Mucosa of rectum (tissue), 2 donors: ENCODE data around the gene GSAP.

ENCODE experiments used
- H3K27ac ChIP-seq, 2 donors: one replicate each; pipeline ENCODE4 v1.7.0; 2013; ENCODE audit warnings: inconsistent platforms in 2 of 2, low read depth in 2 of 2, low read length in 2 of 2
- H3K27me3 ChIP-seq, 2 donors: one replicate each; pipeline ENCODE4 v1.7.0; 2013; ENCODE audit warnings: low read length in 2 of 2; ENCODE audit not compliant: control insufficient read depth in 2 of 2, insufficient read depth in 2 of 2
- H3K36me3 ChIP-seq, 2 donors: one replicate each; pipeline ENCODE4 v1.7.0; 2013; ENCODE audit warnings: low read length in 2 of 2; ENCODE audit not compliant: control insufficient read depth in 2 of 2, insufficient read depth in 2 of 2
- H3K4me1 ChIP-seq, 2 donors: one replicate each; pipeline ENCODE4 v1.7.0; 2013; ENCODE audit warnings: low read length in 2 of 2, mild to moderate bottlenecking in 1 of 2; ENCODE audit not compliant: control insufficient read depth in 2 of 2, insufficient read depth in 2 of 2
- H3K4me3 ChIP-seq, 2 donors: one replicate each; pipeline ENCODE4 v1.7.0; 2013; ENCODE audit warnings: low read length in 2 of 2
- H3K9ac ChIP-seq, 2 donors: one replicate each; pipeline ENCODE4 v1.7.0; 2013; ENCODE audit warnings: low read length in 2 of 2, low read depth in 1 of 2, mild to moderate bottlenecking in 1 of 2
- H3K9me3 ChIP-seq, 2 donors: one replicate each; pipeline ENCODE4 v1.7.0; 2013; ENCODE audit warnings: low read length in 2 of 2; ENCODE audit not compliant: control insufficient read depth in 2 of 2
- donor health status: healthy.
- donor health status: Normal muscosa, but diverticular disease.

GSAP gene

GRCh38 chr7:77321300-77321699 lies 94.8 kb downstream of the GSAP start:
- H3K4me3 ChIP-seq: no peak overlapping the region
- H3K4me1 ChIP-seq: no peaks in the 10 kb centered on the region
- no peaks in the 10 kb centered on the region for H3K27me3 ChIP-seq
- no peak overlapping the region for H3K27ac ChIP-seq
- H3K9me3 ChIP-seq: no peaks in the 10 kb centered on the region
- no peak overlapping the region for H3K9ac ChIP-seq
- H3K36me3 ChIP-seq: peaks cover 0 to 3% of the 10 kb centered on the region in 2 donors

DNA sequence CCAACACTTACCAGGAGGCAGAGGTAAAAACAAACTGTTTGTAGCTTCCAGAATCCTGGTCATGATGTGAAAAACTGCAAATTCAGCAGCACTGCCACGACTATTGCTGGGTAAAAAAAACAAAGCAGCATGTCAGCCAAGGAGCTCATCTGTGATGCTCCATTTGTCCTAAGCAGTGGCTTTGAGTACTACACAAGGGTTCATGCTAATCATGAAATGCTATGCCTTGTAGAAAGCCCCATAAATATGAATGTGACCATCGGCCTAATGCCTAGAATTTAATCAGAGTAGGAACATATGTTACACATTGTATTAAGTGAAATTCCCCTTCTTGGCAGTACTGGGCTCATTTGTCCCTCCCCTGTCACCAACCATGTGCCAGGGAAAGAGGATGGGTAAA lies 95.4 kb downstream of the GSAP start:
- H3K27ac ChIP-seq: no peak overlapping the region

GRCh38 chr7:77320137-77320536 lies 96.0 kb downstream of the GSAP start:
- Histone ChIP-seq H3K27me3 (no peaks in the 10 kb centered on the region), H3K9me3 (no peaks in the 10 kb centered on the region), H3K9ac (no peak overlapping the region), H3K27ac (no peak overlapping the region), H3K36me3 (peaks cover 0 to 3% of the 10 kb centered on the region in 2 donors), H3K4me3 (no peak overlapping the region), H3K4me1 (no peaks in the 10 kb centered on the region)

More for the DNA sequence above, 95.4 kb downstream of the GSAP start:
- Histone ChIP-seq H3K4me1 (no peaks in the 10 kb centered on the region), H3K9ac (no peak overlapping the region), H3K9me3 (no peaks in the 10 kb centered on the region), H3K27me3 (no peaks in the 10 kb centered on the region), H3K36me3 (peaks cover 0 to 3% of the 10 kb centered on the region in 2 donors), H3K4me3 (no peak overlapping the region)

- Histone ChIP-seq H3K27ac (no peak overlapping the region), H3K4me3 (no peak overlapping the region), H3K9ac (no peak overlapping the region), H3K9me3 (no peaks in the 10 kb centered on the region), H3K36me3 (peaks cover under 1 to 8% of the 10 kb centered on the region in 2 donors), H3K4me1 (no peaks in the 10 kb centered on the region), H3K27me3 (no peaks in the 10 kb centered on the region)
These were observed 98.1 kb downstream of the GSAP start for GRCh38 chr7:77318019-77318418.

DNA sequence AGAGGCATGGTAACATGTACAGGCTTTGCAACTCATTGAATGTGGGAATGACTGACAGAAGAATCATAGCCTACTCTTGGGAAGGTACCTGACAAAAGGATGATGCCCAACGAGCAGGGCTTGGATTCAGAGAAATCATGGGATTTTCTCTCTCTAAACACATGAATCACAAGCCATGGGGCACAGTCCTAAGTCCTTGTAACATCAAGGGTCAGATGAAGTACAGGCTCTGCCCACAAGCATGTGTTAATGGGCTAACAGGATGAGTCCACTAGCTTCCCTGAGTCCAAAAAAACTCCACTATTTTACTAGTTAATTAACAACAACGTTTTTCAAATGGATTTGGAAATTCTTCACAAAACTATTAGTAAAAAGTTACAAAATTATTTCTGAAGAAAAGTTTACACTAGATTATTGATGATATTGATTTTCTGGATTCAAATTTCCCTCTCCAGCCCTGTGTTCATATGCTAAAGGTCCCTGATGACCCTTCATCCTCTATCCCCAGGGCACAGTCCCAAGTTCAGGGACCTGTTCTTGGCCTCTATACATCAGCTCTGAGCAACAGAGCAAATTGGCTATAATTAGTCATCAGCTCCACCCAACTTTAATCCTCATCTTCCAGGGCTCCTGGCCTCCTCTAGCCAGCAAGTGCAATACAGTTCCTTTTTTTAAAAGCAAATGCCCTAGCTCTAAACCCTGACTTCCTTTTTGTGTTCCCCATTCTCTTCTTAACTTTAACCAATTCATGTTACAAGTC lies 99.8 kb downstream of the GSAP start:
- no peaks in the 10 kb centered on the region for H3K9me3 ChIP-seq
- H3K36me3 ChIP-seq: peaks cover 10 to 18% of the 10 kb centered on the region in 2 donors
- no peak overlapping the region for H3K4me3 ChIP-seq
- H3K27ac ChIP-seq: no peak overlapping the region
- no peaks in the 10 kb centered on the region for H3K27me3 ChIP-seq
- no peaks in the 10 kb centered on the region for H3K4me1 ChIP-seq
- no peak overlapping the region for H3K9ac ChIP-seq

DNA sequence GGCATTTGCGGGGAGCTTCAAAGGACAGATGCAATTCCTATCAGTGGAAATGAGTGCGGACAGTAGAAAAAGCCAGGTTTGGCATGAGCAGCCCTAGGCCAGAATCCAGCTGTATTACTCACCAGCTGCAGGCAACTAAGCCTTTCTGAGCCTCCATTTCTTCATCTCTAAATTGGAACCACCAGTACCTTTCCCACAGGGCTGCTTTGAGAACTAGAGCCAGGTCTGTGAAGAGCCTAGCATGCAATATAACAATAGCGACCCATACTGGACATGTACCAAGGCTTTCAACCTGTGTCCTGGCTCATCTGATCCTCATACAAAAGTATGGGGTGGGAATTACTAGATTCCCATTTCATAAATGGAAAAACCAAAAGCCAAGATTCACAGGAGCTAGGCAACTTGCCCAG lies 101.0 kb downstream of the GSAP start:
- peaks cover 10 to 18% of the 10 kb centered on the region in 2 donors for H3K36me3 ChIP-seq
- H3K4me1 ChIP-seq: no peaks in the 10 kb centered on the region
- H3K9me3 ChIP-seq: no peaks in the 10 kb centered on the region
- no peaks in the 10 kb centered on the region for H3K27me3 ChIP-seq
- H3K27ac ChIP-seq: no peak overlapping the region
- H3K9ac ChIP-seq: no peak overlapping the region
- H3K4me3 ChIP-seq: no peak overlapping the region

- Histone ChIP-seq H3K4me1 (no peaks in the 10 kb centered on the region), H3K9me3 (no peaks in the 10 kb centered on the region), H3K27me3 (no peaks in the 10 kb centered on the region), H3K4me3 (no peak overlapping the region), H3K27ac (no peak overlapping the region), H3K9ac (no peak overlapping the region), H3K36me3 (peaks cover 10 to 18% of the 10 kb centered on the region in 2 donors)
These were observed 102.2 kb downstream of the GSAP start for GRCh38 chr7:77313876-77314480.

DNA sequence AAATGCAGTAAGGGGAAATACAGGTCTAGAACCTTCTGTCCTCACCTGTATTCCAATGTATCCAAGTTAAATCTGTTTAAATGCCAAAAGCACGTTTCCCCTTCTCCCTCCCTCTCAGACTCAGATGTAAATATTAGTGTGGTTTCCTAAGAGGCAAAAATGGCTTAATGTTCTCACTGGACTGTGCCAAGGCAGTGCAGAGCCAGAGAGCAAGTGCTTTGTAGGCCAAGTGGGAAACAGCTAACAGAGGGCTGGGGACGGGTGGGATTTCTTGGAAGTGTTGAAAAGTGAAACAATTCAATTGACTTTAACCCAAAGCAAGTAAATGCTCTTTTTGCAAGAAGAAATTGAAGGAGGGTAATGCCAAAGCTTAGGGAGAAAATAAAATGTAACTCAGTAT lies 103.1 kb downstream of the GSAP start:
- H3K4me1 ChIP-seq: no peaks in the 10 kb centered on the region
- H3K4me3 ChIP-seq: no peak overlapping the region
- H3K36me3 ChIP-seq: peaks cover 10 to 22% of the 10 kb centered on the region in 2 donors
- H3K27ac ChIP-seq: no peak overlapping the region
- H3K9ac ChIP-seq: no peak overlapping the region
- H3K27me3 ChIP-seq: no peaks in the 10 kb centered on the region
- H3K9me3 ChIP-seq: no peaks in the 10 kb centered on the region

DNA sequence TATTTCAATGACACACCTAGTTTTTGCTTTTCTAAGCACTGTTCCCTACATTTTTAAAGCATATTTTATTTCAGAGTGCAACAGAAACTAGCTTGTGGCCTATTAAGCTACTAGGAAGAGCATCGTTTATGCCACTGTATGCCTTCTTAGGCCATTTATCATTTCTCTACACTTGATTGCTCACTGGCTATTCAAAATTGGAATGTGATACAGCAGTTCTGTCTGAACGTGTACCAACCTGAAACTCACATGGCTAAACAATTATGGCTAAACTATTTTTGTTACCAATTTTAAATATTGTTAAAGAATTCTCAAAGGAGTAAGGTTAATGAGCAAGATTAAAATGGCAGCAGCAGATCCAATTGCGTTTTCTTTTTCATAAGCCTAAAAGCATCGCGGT lies 105.2 kb downstream of the GSAP start:
- Histone ChIP-seq H3K27me3 (no peaks in the 10 kb centered on the region), H3K4me1 (no peaks in the 10 kb centered on the region), H3K36me3 (peaks cover 10 to 22% of the 10 kb centered on the region in 2 donors), H3K9me3 (no peaks in the 10 kb centered on the region), H3K4me3 (no peak overlapping the region), H3K9ac (no peak overlapping the region), H3K27ac (no peak overlapping the region)

- no peak overlapping the region for H3K27ac ChIP-seq
- H3K9me3 ChIP-seq: no peaks in the 10 kb centered on the region
- no peak overlapping the region for H3K4me3 ChIP-seq
- no peak overlapping the region for H3K9ac ChIP-seq
- no peaks in the 10 kb centered on the region for H3K27me3 ChIP-seq
- H3K36me3 ChIP-seq: peaks cover 10 to 22% of the 10 kb centered on the region in 2 donors
- H3K4me1 ChIP-seq: no peaks in the 10 kb centered on the region
These were observed 106.4 kb downstream of the GSAP start for GRCh38 chr7:77309714-77310220.
